IMR-90 (cell line): Measurements from ENCODE around the gene LRRC8B. TPM values are rescaled to one million over a fixed set of nuclear protein-coding genes. Genes with fewer than 3 reads are reported as not detected.

Source experiments
- ATAC-seq: fragments of 200-7000 bp; cut with Tn5 transposase; 2 replicates; pipeline ENCODE4 v1.9.1; 2020; ENCODE audit warnings: low read depth, mild to moderate bottlenecking, moderate library complexity
- BruUV-seq: library from RNA; stranded (reverse); fragments of 400-500 nt; replicated peaks from 2 replicates; lab custom pipeline; 2021; lab: Mats Ljungman, UMichigan
- CTCF ChIA-PET: fragments of 300-600 bp; formaldehyde crosslinking; extraction: SDS; loops from one replicate; lab custom pipeline; 2021; ENCODE audit warnings: antibody characterized with exemption; lab: Yijun Ruan, JAX
- POLR2A ChIA-PET: fragments of 300-600 bp; sonication (Branson Sonifier 250); formaldehyde crosslinking; loops from one replicate; lab custom pipeline; 2022; ENCODE audit warnings: antibody characterized with exemption; ENCODE audit not compliant: unreplicated experiment; lab: Charles Lee
- DNase-seq: peaks from one replicate; pipeline ENCODE4 v3.0.0; 2013
- H2AFZ ChIP-seq: replicated peaks from 2 replicates; pipeline ENCODE3; 2013; ENCODE audit warnings: low read length, mild to moderate bottlenecking; ENCODE audit not compliant: poor library complexity
- H2AK5ac ChIP-seq: 2 replicates; pipeline ENCODE4 v1.6.1; 2013; ENCODE audit warnings: low read depth, low read length, inconsistent platforms
- H2AK9ac ChIP-seq: replicated peaks from 2 replicates; pipeline ENCODE3; 2013; ENCODE audit warnings: mild to moderate bottlenecking, low read depth, low read length, moderate library complexity; ENCODE audit not compliant: poor library complexity
- H2BK120ac ChIP-seq: 2 replicates; pipeline ENCODE4 v1.6.1; 2013; ENCODE audit warnings: low read depth, low read length, inconsistent platforms
- H2BK15ac ChIP-seq: 3 replicates; pipeline ENCODE4 v1.6.1; 2013; ENCODE audit warnings: low read depth, low read length, inconsistent platforms
- H2BK20ac ChIP-seq: 2 replicates; pipeline ENCODE4 v1.6.1; 2013; ENCODE audit warnings: low read depth, mild to moderate bottlenecking, inconsistent platforms, low read length, moderate library complexity
- H2BK5ac ChIP-seq: 2 replicates; pipeline ENCODE4 v1.6.1; 2013; ENCODE audit warnings: mild to moderate bottlenecking, low read depth, low read length, inconsistent platforms; ENCODE audit not compliant: poor library complexity, severe bottlenecking
- H3K14ac ChIP-seq: replicated peaks from 2 replicates; pipeline ENCODE4 v1.6.1; 2013; ENCODE audit warnings: low read depth, low read length, inconsistent platforms
- H3K18ac ChIP-seq: 2 replicates; pipeline ENCODE4 v1.6.1; 2013; ENCODE audit warnings: low read depth, low read length, control low read depth
- H3K23ac ChIP-seq: 2 replicates; pipeline ENCODE4 v1.6.1; 2013; ENCODE audit warnings: low read depth, low read length, inconsistent platforms
- H3K27ac ChIP-seq: 2 replicates; pipeline ENCODE4 v1.5.1; 2013; ENCODE audit warnings: mild to moderate bottlenecking, control low read depth, low read length; ENCODE audit not compliant: insufficient read depth
- H3K27me3 ChIP-seq: 2 replicates; pipeline ENCODE4 v1.6.1; 2013; ENCODE audit warnings: low read length; ENCODE audit not compliant: control insufficient read depth, insufficient read depth
- H3K36me3 ChIP-seq: 2 replicates; pipeline ENCODE4 v1.6.1; 2013; ENCODE audit warnings: low read length, mixed read lengths; ENCODE audit not compliant: control insufficient read depth, insufficient read depth
- H3K4ac ChIP-seq: 2 replicates; pipeline ENCODE4 v1.6.1; 2013; ENCODE audit warnings: low read depth, low read length, inconsistent platforms
- H3K4me1 ChIP-seq: 2 replicates; pipeline ENCODE4 v1.6.1; 2013; ENCODE audit warnings: low read length, mixed read lengths; ENCODE audit not compliant: control insufficient read depth, insufficient read depth
- H3K4me2 ChIP-seq: 2 replicates; pipeline ENCODE4 v1.6.1; 2013; ENCODE audit warnings: low read depth, mild to moderate bottlenecking, control low read depth, low read length, moderate library complexity
- H3K4me3 ChIP-seq: 2 replicates; pipeline ENCODE4 v1.5.1; 2013; ENCODE audit warnings: low read depth, mild to moderate bottlenecking, control low read depth, low read length, moderate library complexity; ENCODE audit not compliant: insufficient read depth
- H3K56ac ChIP-seq: 2 replicates; pipeline ENCODE4 v1.6.1; 2013; ENCODE audit warnings: low read length, inconsistent platforms; ENCODE audit not compliant: insufficient read depth; ENCODE audit errors: extremely low read depth
- H3K79me1 ChIP-seq, 2 experiments: 2 replicates each; pipeline ENCODE4 v1.6.1; 2013; ENCODE audit warnings: low read length in 2 of 2, inconsistent platforms in 1 of 2, low read depth in 1 of 2
- H3K9ac ChIP-seq: 2 replicates; pipeline ENCODE4 v1.6.1; 2013; ENCODE audit warnings: low read depth, low read length, control low read depth
- H3K9me1 ChIP-seq: 2 replicates; pipeline ENCODE4 v1.6.1; 2013; ENCODE audit warnings: low read length, inconsistent platforms; ENCODE audit not compliant: insufficient read depth
- H3K9me3 ChIP-seq: 2 replicates; pipeline ENCODE4 v1.6.1; 2013; ENCODE audit warnings: low read length; ENCODE audit not compliant: control insufficient read depth, insufficient read depth
- H4K20me1 ChIP-seq: 2 replicates; pipeline ENCODE4 v1.6.1; 2013; ENCODE audit warnings: low read length, inconsistent platforms; ENCODE audit not compliant: insufficient read depth
- H4K5ac ChIP-seq: 2 replicates; pipeline ENCODE4 v1.6.1; 2013; ENCODE audit warnings: mild to moderate bottlenecking, low read depth, low read length, control low read depth
- H4K8ac ChIP-seq, 2 experiments: 2 replicates each; pipeline ENCODE4 v1.6.1; 2013; ENCODE audit warnings: low read depth in 2 of 2, low read length in 2 of 2, control low read depth in 1 of 2, inconsistent platforms in 1 of 2
- H4K91ac ChIP-seq: 2 replicates; pipeline ENCODE4 v1.6.1; 2013; ENCODE audit warnings: low read depth, low read length, inconsistent platforms; ENCODE audit not compliant: insufficient read depth
- MAFK ChIP-seq: IDR thresholded peaks from 2 replicates; pipeline ENCODE4 v1.6.1; 2012; ENCODE audit warnings: low read depth, low read length, improper control_type of control experiment
- RAD21 ChIP-seq: IDR thresholded peaks from 2 replicates; pipeline ENCODE4 v1.6.1; 2012; ENCODE audit warnings: low read length, improper control_type of control experiment
- WGBS, 2 experiments: methylation state at CpG; one replicate each; pipeline versions ENCODE4 v1.1.5 to v1.1.7; 2013; ENCODE audit warnings: missing lambda C conversion rate in 2 of 2; ENCODE audit not compliant: insufficient read length in 1 of 2; ENCODE audit errors: extremely low coverage in 2 of 2; 5-methylcytosine and 5-hydroxymethylcytosine counted together
- dilution Hi-C: fragments of 300-500 bp; cut with HindIII; formaldehyde crosslinking; loops from one replicate; pipeline ENCODE4 v1.14.3; 2018; ENCODE audit warnings: low sequenced_read_pairs; ENCODE audit not compliant: unreplicated experiment
- in situ Hi-C: fragments of 300-500 bp; cut with MboI; formaldehyde crosslinking; loops from 3 replicates; pipeline ENCODE4 v1.14.3; 2019; ENCODE audit warnings: low sequenced_read_pairs, inconsistent platforms, mixed read lengths
- intact Hi-C: fragments of 100-400 bp; cut with micrococcal nuclease; formaldehyde crosslinking; loops from 2 replicates; pipeline ENCODE4 v1.10.0; 2022
- polyA plus RNA-seq, 3 experiments: library from polyadenylated mRNA; depleted of rRNA; stranded (reverse); fragments of >200 nt; gene quantifications; 2 replicates each; pipeline ENCODE4 v1.2.3, GENCODE V29; 2012; ENCODE audit warnings: low replicate concordance in 1 of 3
- total RNA-seq: library from RNA; depleted of rRNA; stranded (reverse); fragments of >200 nt; gene quantifications from 2 replicates; pipeline ENCODE4 v1.2.3, GENCODE V29; 2012

Gene LRRC8B
- total and polyA plus RNA-seq, 2 of the 4 experiments (the other 2 are of a cell fraction): 0.74 to 1.8 TPM

- Histone ChIP-seq H4K8ac (no peak overlapping the region), H3K4me1 (no peaks in the 10 kb centered on the region), H2BK5ac (no peak overlapping the region), H3K27me3 (no peaks in the 10 kb centered on the region; the same call in 1 of the 2 replicates), H3K4me3 (no peak overlapping the region), H2AK5ac (no peak overlapping the region), H4K20me1 (no peaks in the 10 kb centered on the region), H3K56ac (no peak overlapping the region), H3K9me3 (no peaks in the 10 kb centered on the region), H3K23ac (no peak overlapping the region), H2BK120ac (no peak overlapping the region), H3K79me1 (no peaks in the 10 kb centered on the region), H2AFZ (no peak overlapping the region), H3K4ac (no peak overlapping the region), H2AK9ac (no peak overlapping the region), H3K27ac (no peak overlapping the region), H2BK20ac (no peak overlapping the region), H2BK15ac (no peak overlapping the region), H4K5ac (no peak overlapping the region), H3K4me2 (no peak overlapping the region), H3K9ac (no peak overlapping the region), H3K14ac (no peak overlapping the region), H3K18ac (no peak overlapping the region), H4K91ac (no peak overlapping the region), H3K36me3 (no peaks in the 10 kb centered on the region), H3K9me1 (no peaks in the 10 kb centered on the region)
- POLR2A ChIA-PET: no interaction called here
- ATAC-seq (no peak), DNase-seq (no peak)
- intact Hi-C loops: no loop called here
- TF ChIP-seq MAFK: peak; percentile 83
- TF ChIP-seq RAD21: no peak
- CTCF ChIA-PET: no interaction called here
- no CpG with 5 or more reads among the region's 2 CpGs for WGBS, 2 experiments
- no TSS peak for BruUV-seq
- dilution Hi-C loops: no loop called here
- in situ Hi-C loops: no loop called here
These were observed 4.6 kb downstream of the LRRC8B start for GRCh38 chr1:89529196-89529595.
